Uterus (tissue), 4 donors: ENCODE measurements around the gene TSPAN18. TPM values are rescaled to one million over a fixed set of nuclear protein-coding genes. Genes with fewer than 3 reads are reported as not detected.
A peak's percentile ranks its signal among the peaks of the same experiment; 100 is the strongest.

ENCODE experiments used
- DNase-seq, 2 donors: peaks; one replicate each; pipeline ENCODE4 v3.0.0-alpha.2; 2019 to 2020
- H3K27ac ChIP-seq, 2 donors: fragments of 200-600 bp; sonication (generic); 1 replicate in 1 of 2; 2 replicates in 1 of 2; pipeline ENCODE4 v1.5.1; 2016 to 2018
- H3K27me3 ChIP-seq, 2 donors: fragments of 200-600 bp; sonication (generic); one replicate each; pipeline ENCODE4 v1.5.1; 2018 to 2019; ENCODE audit warnings: control low read depth in 1 of 2
- H3K36me3 ChIP-seq, 2 donors: fragments of 200-600 bp; sonication (generic); one replicate each; pipeline ENCODE4 v1.5.1; 2019; ENCODE audit warnings: control low read depth in 1 of 2
- H3K4me1 ChIP-seq, 2 donors: fragments of 200-600 bp; sonication (generic); one replicate each; pipeline ENCODE4 v1.5.1; 2018 to 2019; ENCODE audit warnings: control low read depth in 1 of 2
- H3K4me3 ChIP-seq, 2 donors: fragments of 200-600 bp; sonication (generic); 1 replicate in 1 of 2; 2 replicates in 1 of 2; pipeline ENCODE4 v1.5.1; 2018 to 2019; ENCODE audit warnings: mild to moderate bottlenecking in 1 of 2
- H3K9me3 ChIP-seq, 2 donors: fragments of 200-600 bp; sonication (generic); one replicate each; pipeline ENCODE4 v1.5.1; 2019; ENCODE audit warnings: control low read depth in 1 of 2
- POLR2A ChIP-seq, 2 donors: fragments of 450-650 bp; IDR thresholded peaks; one replicate each; pipeline ENCODE4 v1.6.1; 2016; ENCODE audit warnings: antibody characterized with exemption in 2 of 2, mild to moderate bottlenecking in 1 of 2, moderate library complexity in 1 of 2
- intact Hi-C: fragments of 100-400 bp; cut with DNase I; formaldehyde crosslinking; loops from one replicate; pipeline ENCODE4 v1.15.1; 2023; ENCODE audit warnings: low total_unique reads
- total RNA-seq, 4 donors: library from RNA; depleted of rRNA in 3 of 4; stranded (reverse); fragments of >200 nt in 3 of 4; gene quantifications; one replicate each; pipeline versions ENCODE4 v1.1.0 to v1.2.4, GENCODE V29; 2014 to 2023
- TF ChIP-seq, protein P1 (sequence below), 4 experiments: fragments of 200-600 bp in 2 of 4; fragments of 450-650 bp in 2 of 4; sonication (generic) in 2 of 4; IDR thresholded peaks; one replicate each; pipeline ENCODE4 v1.5.1; 2016 to 2019; ENCODE audit warnings: antibody characterized with exemption in 4 of 4, mild to moderate bottlenecking in 2 of 4, moderate library complexity in 1 of 4
- donor health status: DM: yes; HTN: yes; CAD: no.

TSPAN18 gene
- total RNA-seq, 4 donors from 2014 or later = 1.2 to 117 (median 20.1) TPM

DNA sequence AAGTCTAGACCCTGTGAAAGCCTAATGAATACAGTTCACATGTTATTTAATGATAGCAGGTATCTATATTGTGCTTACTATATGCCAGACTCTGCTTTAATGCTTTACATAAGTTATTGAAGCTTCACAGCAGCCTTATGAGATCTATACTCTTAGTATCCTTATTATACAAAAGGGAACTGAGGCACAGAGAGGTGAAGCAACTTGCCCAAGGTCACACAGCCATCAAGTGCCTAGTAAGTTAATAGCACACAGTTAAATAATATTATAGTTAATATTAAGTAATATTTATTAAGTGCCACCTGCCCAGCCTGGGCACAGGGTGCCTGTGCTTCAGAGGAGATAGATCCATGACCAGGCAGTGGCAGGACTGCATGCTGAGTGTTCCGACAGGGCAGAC lies 145.8 kb downstream of the TSPAN18 start:
- Histone ChIP-seq H3K27me3 (no peaks in the 10 kb centered on the region), H3K9me3 (no peaks in the 10 kb centered on the region), H3K36me3 (no peaks in the 10 kb centered on the region), H3K27ac (no peak overlapping the region), H3K4me1 (no peaks in the 10 kb centered on the region), H3K4me3 (no peak overlapping the region)
- DNase-seq = no peak
- intact Hi-C loops = no loop called here
- TF ChIP-seq POLR2A (IDR thresholded peaks at IDR 0.05) = no peak
- TF ChIP-seq, protein P1, sequence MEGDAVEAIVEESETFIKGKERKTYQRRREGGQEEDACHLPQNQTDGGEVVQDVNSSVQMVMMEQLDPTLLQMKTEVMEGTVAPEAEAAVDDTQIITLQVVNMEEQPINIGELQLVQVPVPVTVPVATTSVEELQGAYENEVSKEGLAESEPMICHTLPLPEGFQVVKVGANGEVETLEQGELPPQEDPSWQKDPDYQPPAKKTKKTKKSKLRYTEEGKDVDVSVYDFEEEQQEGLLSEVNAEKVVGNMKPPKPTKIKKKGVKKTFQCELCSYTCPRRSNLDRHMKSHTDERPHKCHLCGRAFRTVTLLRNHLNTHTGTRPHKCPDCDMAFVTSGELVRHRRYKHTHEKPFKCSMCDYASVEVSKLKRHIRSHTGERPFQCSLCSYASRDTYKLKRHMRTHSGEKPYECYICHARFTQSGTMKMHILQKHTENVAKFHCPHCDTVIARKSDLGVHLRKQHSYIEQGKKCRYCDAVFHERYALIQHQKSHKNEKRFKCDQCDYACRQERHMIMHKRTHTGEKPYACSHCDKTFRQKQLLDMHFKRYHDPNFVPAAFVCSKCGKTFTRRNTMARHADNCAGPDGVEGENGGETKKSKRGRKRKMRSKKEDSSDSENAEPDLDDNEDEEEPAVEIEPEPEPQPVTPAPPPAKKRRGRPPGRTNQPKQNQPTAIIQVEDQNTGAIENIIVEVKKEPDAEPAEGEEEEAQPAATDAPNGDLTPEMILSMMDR (IDR thresholded peaks at IDR 0.05) = no peak

DNA sequence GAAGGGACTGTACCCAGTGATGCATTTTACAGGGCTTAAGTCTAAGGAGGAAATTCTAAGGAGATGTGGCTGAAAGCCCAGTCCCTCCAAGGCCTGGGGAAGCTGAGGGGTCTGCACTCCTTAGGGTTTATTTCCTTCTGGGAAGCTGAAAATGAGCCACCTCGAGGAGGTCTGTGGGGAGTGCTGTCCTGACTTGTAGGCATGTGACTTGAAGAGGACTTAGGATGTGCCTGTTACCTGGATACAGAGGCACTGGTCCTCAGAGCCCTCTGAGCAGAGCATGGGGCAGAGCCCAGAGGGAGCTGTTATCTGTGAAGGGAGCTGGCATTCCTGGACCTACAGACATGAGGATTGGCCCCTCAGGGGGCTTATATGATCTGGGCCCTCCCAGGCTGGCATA lies 146.8 kb downstream of the TSPAN18 start:
- Histone ChIP-seq H3K4me1 (no peaks in the 10 kb centered on the region), H3K36me3 (no peaks in the 10 kb centered on the region), H3K4me3 (no peak overlapping the region), H3K9me3 (no peaks in the 10 kb centered on the region), H3K27me3 (no peaks in the 10 kb centered on the region), H3K27ac (no peak overlapping the region)
- intact Hi-C loops = no loop called here
- TF ChIP-seq, protein P1 (IDR thresholded peaks at IDR 0.05) = no peak
- TF ChIP-seq POLR2A (IDR thresholded peaks at IDR 0.05) = no peak
- DNase-seq = no peak

DNA sequence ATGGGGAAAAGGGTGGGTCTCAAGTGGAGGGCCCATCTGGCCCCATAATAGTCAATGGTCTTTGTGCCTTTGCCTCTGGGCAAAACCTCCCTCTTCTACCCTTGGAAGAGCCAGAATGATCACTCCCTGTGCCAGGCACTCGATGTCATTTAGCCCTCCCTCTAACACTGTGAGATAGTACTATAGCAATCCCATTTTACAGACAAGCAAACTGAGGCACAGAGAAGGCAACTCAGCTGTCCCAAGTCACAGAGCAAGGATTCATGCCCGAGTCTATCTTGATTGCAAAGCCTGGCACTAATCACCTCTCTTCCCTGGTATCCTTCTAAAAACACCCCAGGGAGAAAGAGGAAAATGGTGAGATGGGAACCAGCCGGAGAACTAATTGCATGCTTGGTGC lies 147.5 kb downstream of the TSPAN18 start:
- intact Hi-C loops = no loop called here
- no peak overlapping the region for H3K27ac ChIP-seq
- no peaks in the 10 kb centered on the region for H3K36me3 ChIP-seq
- no peaks in the 10 kb centered on the region for H3K9me3 ChIP-seq
- H3K4me1 ChIP-seq = no peaks in the 10 kb centered on the region
- DNase-seq = no peak
- no peaks in the 10 kb centered on the region for H3K27me3 ChIP-seq
- TF ChIP-seq, protein P1 (IDR thresholded peaks at IDR 0.05) = no peak
- TF ChIP-seq POLR2A (IDR thresholded peaks at IDR 0.05) = no peak
- no peak overlapping the region for H3K4me3 ChIP-seq

DNA sequence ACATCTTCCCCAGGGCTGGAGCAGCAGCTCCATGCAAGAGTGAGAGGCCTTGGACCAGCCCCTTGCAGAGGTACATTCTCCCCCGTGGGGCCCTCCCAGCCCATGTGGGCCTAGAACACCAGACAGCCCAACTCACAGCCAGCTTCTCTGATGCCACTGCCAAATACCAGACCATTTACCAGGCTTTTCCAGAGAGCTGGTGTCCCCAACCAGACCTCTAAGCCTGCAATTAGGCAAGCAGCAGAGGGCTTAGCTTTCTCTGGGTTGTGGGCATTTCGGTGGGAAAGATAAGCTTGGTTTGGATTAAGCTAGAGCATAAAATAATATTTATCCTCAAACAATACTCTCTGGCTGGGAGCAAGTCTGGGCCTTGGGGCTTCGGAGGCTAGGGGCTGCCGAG lies 148.3 kb downstream of the TSPAN18 start:
- Histone ChIP-seq H3K4me3 (no peak overlapping the region), H3K9me3 (no peaks in the 10 kb centered on the region), H3K36me3 (no peaks in the 10 kb centered on the region), H3K27ac (no peak overlapping the region), H3K4me1 (no peaks in the 10 kb centered on the region), H3K27me3 (no peaks in the 10 kb centered on the region)
- intact Hi-C loops = no loop called here
- TF ChIP-seq, protein P1 (IDR thresholded peaks at IDR 0.05) = no peak
- no peak for TF ChIP-seq POLR2A (IDR thresholded peaks at IDR 0.05)
- no peak for DNase-seq

DNA sequence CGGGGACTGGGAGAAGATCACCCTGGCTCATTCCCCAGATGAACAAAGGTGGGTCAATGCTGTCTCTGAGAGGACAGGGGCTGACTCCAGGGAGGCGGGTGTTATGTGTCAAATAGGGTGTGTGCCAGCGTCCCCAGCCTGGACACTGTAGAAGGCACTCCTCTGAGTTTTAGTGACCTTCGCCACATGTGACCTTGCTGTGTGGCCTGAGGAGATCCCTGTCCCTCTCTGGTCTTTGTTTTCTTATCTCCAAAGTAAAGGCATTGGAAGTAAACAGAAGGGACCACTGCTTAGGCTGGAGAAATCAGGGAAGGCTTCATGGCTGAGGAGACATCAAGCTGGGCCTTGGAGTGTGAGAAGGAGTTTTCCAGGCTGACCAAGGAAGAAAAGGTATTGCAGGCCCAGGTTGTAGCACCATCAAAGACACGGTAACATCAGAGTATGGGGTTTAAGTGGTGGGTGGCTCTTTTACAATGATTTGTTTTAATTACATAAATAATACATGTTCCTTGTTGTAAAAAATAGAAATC lies 149.5 kb downstream of the TSPAN18 start:
- Histone ChIP-seq H3K27ac (peak overlapping the region; percentile 80 to 83), H3K36me3 (no peaks in the 10 kb centered on the region), H3K4me3 (no peak overlapping the region), H3K27me3 (no peaks in the 10 kb centered on the region), H3K9me3 (no peaks in the 10 kb centered on the region), H3K4me1 (no peaks in the 10 kb centered on the region)
- no peak for DNase-seq
- intact Hi-C loops = no loop called here
- no peak for TF ChIP-seq POLR2A (IDR thresholded peaks at IDR 0.05)
- TF ChIP-seq, protein P1 (IDR thresholded peaks at IDR 0.05) = no peak
